IPS DF 4.7 (cell line): Measurements from ENCODE around the gene TNNI3.
"Not testable (repeated sequence)": the region's sequence is repeated elsewhere in the genome, so short reads cannot be mapped to it uniquely, and the experiment has no call there.

Source experiments
- DNase-seq: peaks from one replicate; pipeline ENCODE4 v3.0.0-alpha.2; 2013; ENCODE audit warnings: low spot score; ENCODE audit errors: extremely low read depth

Gene TNNI3

GRCh38 chr19:55157064-55157908, at the start of gene TNNI3:
TSS of gene TNNI3 (minus strand) at chr19:55157732. CDS start at chr19:55157589, 143 bp downstream.
- DNase-seq = no peak

GRCh38 chr19:55206664-55207500, 49.4 kb upstream of the TNNI3 start:
- DNase-seq = no peak

GRCh38 chr19:55202199-55202598, 44.7 kb upstream of the TNNI3 start:
- DNase-seq = not testable (repeated sequence)

- no peak for DNase-seq
These were observed 42.2 kb upstream of the TNNI3 start for GRCh38 chr19:55199620-55200204.

GRCh38 chr19:55198651-55199050, 41.1 kb upstream of the TNNI3 start:
- DNase-seq = no peak

GRCh38 chr19:55197528-55197927, 40.0 kb upstream of the TNNI3 start:
- DNase-seq = no peak

- DNase-seq = no peak
These were observed 39.3 kb upstream of the TNNI3 start for GRCh38 chr19:55196803-55197202.

- no peak for DNase-seq
These were observed 35.9 kb upstream of the TNNI3 start for GRCh38 chr19:55193481-55193880.

GRCh38 chr19:55189403-55189835, 31.9 kb upstream of the TNNI3 start:
- DNase-seq = no peak

GRCh38 chr19:55188625-55189024, 31.1 kb upstream of the TNNI3 start:
- no peak for DNase-seq

- DNase-seq = no peak
These were observed 28.5 kb upstream of the TNNI3 start for GRCh38 chr19:55186080-55186479.

GRCh38 chr19:55181740-55182139, 24.2 kb upstream of the TNNI3 start:
- DNase-seq = no peak

GRCh38 chr19:55179606-55180484, 22.3 kb upstream of the TNNI3 start, which contains the start of gene SYT5:
TSS of gene SYT5 (minus strand) at chr19:55180289. CDS start at chr19:55179041, 1,248 bp downstream.
- no peak for DNase-seq

GRCh38 chr19:55178781-55179599, 21.5 kb upstream of the TNNI3 start:
- no peak for DNase-seq

GRCh38 chr19:55176076-55176475, 18.5 kb upstream of the TNNI3 start:
- DNase-seq = no peak

- no peak for DNase-seq
These were observed 17.8 kb upstream of the TNNI3 start for GRCh38 chr19:55175117-55175867.

GRCh38 chr19:55174425-55175116, 17.0 kb upstream of the TNNI3 start:
- no peak for DNase-seq

GRCh38 chr19:55173714-55174409, 16.3 kb upstream of the TNNI3 start:
- no peak for DNase-seq
